Cardiac septum (tissue), 1 donor: ENCODE measurements around the gene CDH24. TPM values are rescaled to one million over a fixed set of nuclear protein-coding genes. Genes with fewer than 3 reads are reported as not detected.

ENCODE experiments used
- DNase-seq: peaks from one replicate; pipeline ENCODE4 v3.0.0-alpha.2; 2020; ENCODE audit warnings: low spot score
- intact Hi-C: fragments of 100-400 bp; cut with DNase I; formaldehyde crosslinking; loops from one replicate; pipeline ENCODE4 v1.14.0; 2022
- long read RNA-seq: library from polyadenylated mRNA; unstranded; transcript quantifications from one replicate; pipeline ENCODE4 v2.0.0, GENCODE V29; 2021
- total RNA-seq: library from RNA; stranded (reverse); fragmentation: NEBNext Ultra II Directional; extraction: Animal tissue kit (Norgen Biotek cat#: 25700); gene quantifications from one replicate; pipeline ENCODE4 v1.2.1, GENCODE V29; 2021
- donor health status: DM: no; HTN: no; CAD: no.

Gene CDH24, protein sequence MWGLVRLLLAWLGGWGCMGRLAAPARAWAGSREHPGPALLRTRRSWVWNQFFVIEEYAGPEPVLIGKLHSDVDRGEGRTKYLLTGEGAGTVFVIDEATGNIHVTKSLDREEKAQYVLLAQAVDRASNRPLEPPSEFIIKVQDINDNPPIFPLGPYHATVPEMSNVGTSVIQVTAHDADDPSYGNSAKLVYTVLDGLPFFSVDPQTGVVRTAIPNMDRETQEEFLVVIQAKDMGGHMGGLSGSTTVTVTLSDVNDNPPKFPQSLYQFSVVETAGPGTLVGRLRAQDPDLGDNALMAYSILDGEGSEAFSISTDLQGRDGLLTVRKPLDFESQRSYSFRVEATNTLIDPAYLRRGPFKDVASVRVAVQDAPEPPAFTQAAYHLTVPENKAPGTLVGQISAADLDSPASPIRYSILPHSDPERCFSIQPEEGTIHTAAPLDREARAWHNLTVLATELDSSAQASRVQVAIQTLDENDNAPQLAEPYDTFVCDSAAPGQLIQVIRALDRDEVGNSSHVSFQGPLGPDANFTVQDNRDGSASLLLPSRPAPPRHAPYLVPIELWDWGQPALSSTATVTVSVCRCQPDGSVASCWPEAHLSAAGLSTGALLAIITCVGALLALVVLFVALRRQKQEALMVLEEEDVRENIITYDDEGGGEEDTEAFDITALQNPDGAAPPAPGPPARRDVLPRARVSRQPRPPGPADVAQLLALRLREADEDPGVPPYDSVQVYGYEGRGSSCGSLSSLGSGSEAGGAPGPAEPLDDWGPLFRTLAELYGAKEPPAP
- total RNA-seq = 2.6 TPM
- long read RNA-seq, partial matches to known transcripts = 3 of 3 reads
- long read RNA-seq, other reads (novel, unspliced or antisense) = 0 of 3 reads

DNA sequence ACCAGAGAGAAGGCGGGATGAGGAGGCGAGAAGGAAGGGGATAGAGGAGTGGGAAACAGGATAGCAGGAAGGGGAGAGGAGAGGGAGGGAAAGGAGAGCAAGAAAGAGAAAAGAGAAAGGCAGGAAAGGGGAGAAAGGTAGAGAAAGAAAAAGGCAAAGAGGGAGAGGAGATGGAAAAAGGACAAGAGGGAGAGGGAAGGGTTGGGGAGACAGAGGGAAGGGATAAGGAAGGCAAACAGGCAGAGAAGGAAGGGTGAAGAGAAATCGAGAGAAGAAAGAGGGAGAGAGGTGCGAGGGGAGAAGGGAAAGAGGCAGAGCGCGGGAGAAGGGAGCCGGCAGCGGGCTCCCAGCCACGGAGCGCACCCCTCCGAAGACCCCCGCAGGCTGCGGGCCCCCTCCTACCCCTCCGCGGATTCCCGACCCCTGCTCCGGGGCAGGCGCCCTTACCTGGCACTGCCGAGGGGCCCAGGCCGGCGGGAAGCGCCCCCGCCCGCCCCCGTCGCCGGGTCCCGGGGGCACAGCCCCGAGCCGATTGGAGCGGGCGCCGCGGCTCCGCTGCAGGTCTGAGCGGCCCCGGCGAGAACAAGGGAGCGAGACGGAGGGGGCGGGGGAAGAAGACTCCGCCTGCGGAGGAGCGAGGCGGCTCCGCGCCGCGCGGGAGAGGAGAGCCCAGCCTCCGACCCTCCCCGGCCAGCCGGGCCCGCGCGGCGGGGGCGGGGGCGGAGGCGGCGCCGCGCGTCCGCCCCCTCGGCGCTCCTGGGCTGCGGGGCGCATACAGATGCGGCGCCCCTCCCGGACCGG, at the start of gene CDH24:
TSS of gene CDH24 (minus strand) at position 565 of the 801 bp plus-strand sequence. CDS start 1,787 bp downstream, outside the sequence.
- intact Hi-C loops = loop anchor here (5.0 kb wide), 1 partner anchor 50 kb away; no protein-coding TSS in a partner anchor
- DNase-seq = peak; percentile 83

DNA sequence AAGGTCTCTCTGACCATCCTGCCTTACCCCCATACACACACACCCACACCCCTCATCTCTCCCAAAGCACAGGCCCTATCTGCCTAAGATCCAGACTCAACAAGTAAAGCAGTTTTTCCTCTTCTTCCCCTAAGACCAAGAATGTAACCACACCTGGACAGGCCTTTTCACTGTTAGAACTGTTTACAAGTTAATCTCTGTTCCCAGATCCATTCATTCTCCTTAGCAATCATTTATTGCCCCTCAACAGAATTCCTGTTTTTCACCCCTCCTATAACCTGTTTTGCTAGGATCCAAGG, 49.4 kb upstream of the CDH24 start:
- no peak for DNase-seq
- intact Hi-C loops = no loop called here

DNA sequence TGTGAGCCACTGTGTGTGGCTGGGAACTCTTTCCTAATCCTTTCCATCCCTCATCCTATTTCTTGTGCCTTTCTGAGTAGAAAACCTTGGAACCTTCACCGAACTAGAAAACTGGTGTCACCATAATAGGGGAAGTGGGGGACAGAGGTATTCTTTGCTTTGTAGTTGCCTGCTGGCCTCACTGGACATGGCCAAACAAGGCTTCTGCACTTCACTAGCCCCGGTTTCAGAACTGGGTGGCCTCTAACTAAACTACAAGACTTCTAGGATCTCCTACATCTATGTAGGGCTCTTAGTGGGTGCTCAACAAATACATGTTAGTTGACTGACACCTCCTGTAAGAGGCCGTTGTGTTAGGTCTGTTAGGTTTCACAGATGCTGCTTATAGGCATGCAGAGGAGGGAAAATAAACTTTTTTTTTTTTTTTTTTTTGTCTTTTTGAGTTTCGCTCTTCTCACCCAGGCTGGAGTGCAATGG, 48.1 kb upstream of the CDH24 start:
- intact Hi-C loops = no loop called here
- no peak for DNase-seq

DNA sequence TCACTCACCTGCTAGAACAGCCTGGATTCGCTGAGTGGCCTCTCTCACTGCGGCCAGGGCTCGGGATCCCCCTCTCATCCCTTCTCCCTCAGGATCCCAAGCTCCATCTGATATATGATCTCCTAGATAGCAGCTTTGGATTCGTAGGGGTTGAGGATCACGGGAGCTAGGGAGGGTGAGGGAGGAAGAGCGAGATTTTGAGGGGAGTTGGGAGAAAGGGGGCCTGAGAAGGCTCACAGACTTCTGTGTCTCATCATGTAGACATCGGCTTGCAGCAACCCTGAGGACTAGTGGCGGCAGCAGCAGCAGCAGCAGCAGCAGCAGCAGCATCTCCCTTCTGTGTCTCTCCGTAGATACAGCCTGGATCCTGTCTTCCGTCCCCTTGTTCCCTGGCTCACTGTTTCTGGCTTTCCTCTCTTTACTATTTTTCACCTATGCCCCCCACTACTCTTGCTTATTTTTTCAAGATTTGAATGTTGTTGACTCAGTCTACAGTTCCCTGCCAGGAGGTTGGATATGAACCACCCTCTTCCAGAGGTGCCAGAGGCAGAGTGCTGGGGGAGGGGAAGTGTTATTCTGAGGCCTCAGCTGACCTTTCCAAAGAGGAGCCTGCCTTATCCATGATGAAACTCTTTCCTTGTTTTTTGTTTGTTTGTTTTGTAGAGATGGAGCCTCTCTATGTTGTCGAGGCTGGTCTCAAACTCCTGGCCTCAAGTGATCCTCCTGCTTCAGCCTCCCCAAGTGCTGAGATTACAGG, 47.4 kb upstream of the CDH24 start, which contains the start of gene CIROP:
TSS of gene CIROP (minus strand) at position 399 of the 757 bp plus-strand sequence. CDS start at position 330, 69 bp downstream.
- no peak for DNase-seq
- intact Hi-C loops = no loop called here

DNA sequence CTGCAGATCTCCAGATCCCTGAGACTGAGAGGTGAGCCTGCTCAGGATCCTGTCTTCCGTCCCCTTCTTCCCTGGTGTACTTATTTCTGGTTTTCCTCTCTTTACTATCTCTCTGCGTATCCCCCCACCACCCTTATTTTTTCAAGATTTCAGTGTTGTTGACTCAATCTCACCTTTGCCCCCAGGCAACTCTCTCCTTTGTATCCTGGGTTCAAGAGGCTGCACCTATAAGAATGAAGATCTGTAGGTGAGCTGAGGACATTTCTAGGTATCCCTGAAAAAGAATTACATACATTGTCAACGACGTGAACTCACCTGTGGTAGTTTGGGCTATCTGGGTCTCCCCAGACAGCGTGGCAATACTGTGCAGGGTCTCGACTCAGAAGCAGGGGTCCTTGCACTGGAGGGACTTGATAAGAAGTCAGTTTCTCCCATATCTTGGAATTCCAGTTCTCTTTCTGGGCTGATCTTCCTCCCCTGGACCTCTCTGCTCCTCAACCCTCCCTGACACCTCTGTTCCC, 46.8 kb upstream of the CDH24 start:
- DNase-seq = no peak
- intact Hi-C loops = no loop called here

DNA sequence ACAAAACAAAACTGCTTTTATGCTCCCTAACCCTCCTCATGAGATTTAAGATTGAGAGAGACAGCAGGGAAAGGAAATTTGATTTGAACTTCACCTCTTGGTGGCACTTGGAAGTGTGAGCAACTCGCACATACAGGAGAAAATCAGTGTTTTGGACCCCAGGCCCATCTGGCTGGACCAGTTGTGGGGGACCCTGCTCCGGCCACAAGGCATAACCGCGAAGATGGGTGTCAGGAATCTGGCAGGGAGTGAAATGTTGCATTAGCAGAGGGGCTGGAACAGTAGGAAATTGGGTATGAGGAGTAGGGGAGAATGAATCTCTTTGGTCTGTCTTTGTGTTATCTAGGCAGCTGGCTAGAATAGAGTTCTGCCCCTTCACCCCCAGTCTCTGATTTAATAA, 46.3 kb upstream of the CDH24 start:
- no peak for DNase-seq
- intact Hi-C loops = no loop called here

DNA sequence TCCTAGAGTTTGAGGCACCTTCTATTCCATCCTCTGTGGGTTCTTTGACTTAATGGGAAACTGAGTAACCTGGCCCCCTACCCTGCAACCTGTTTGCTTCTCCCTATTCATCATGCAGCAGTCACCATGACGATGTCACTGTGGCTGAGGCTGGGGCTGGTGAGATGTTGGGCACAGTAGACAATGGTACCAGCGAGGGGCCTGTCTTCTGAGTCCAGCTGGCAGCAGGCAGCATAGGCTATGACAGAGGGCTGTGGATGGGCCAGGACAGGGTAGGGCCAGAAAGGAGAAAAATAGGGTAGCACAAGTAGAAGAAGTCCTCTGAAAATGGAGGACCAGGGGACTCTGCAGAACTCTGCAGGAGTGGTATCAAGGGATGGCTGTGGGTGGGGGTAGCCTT, 45.5 kb upstream of the CDH24 start:
- intact Hi-C loops = no loop called here
- DNase-seq = no peak

DNA sequence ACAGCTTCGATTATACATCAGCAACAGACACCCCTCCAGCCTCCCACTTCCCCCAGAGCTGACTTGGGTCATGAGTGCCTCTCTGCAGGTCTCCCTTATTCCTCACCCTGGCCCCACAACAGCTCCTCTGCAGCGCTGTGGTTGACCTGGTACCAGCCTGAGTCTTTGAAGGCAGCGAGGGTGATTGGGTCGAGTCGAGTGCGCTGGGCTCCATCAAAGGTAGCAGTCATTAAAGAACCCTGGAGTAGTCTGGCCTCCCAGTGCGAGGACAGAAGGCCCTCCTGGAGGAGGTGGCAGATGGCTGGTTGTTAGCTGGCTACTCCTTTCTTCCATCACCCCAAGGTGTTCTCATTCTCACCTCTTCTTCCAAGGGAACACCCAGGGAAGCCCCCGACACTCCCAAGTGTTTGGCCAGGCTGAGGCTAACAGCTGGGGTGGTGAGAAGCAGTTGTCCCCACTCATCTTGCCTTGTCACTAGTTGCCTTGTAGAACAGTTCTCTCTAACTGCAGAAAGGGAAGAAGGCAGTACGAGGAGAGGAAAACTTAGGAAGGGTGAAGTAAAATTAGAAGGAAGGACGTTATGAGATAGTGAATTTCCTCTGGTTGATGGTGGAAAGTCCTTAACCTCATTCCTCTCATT, 44.8 kb upstream of the CDH24 start:
- intact Hi-C loops = no loop called here
- DNase-seq = no peak

DNA sequence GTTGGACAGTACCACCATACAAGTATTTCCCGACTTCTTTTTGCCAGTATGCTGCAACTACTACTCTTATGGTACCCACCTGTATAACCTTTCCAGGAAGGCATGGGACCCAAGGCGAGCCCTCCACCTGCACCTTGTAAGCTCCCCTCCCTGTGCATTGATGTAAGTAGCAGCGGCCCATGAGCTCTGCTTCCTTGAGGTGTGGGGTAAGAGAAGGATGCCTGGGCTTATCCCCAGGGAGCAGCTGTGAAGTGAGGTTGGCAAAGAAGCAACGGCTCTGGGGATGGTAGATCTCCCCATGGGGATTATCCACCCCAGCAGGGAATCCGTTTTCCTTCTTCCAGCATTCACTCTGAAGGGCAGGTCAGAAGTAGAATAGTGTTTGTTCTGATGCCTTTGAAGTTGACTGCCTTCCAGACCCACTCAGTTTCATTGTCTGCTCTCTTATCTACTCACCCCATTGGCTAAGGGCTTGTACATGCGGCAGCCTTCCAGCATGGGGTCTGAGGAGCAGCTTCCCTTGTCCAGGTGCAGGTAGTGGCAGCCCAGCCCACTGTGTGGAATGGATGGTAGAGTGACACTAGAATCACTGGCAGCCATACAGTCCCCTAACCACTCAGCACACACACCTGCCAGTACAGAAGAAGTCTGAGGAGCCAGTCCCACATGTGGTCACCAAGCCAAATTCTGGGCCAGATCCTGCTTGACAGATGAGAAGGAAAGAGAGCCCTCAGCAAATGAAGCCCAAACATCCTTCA, 44.1 kb upstream of the CDH24 start:
- intact Hi-C loops = no loop called here
- no peak for DNase-seq

DNA sequence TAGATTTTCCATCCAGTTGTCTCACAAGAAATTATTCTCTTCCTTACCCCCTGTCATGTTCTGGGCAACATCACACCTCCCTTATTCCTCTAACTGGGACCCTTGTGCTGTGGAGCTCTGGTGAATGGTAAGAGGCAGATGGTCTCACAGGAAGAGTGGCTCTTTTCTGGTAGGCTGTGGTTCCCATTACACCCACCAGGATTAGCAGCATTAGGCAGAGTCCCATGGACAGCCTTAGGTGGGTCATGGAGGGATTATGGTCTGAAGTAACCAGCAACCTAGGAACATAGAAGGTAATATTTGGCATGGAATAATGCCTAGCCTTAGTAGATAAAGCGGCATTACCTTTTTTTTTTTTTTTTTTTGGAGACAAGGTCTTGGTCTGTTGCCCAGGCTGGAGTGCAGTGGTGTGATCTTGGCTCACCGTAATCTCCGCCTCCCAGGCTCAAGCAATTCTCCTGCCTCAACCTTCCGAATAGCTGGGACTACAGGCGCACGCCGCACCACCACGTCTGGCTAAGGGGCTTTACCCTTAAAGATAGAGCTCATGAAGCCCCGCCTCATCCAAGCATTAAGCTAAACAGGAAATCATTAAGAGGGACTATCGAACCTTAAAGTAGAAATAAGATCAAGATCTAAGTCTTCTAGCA, 42.0 kb upstream of the CDH24 start:
- intact Hi-C loops = loop anchor here (10.0 kb wide), 2 partner anchors 205 to 455 kb away; partner anchors contain the start of genes BCL2L2, PPP1R3E, THTPA and ZFHX2
- DNase-seq = no peak

DNA sequence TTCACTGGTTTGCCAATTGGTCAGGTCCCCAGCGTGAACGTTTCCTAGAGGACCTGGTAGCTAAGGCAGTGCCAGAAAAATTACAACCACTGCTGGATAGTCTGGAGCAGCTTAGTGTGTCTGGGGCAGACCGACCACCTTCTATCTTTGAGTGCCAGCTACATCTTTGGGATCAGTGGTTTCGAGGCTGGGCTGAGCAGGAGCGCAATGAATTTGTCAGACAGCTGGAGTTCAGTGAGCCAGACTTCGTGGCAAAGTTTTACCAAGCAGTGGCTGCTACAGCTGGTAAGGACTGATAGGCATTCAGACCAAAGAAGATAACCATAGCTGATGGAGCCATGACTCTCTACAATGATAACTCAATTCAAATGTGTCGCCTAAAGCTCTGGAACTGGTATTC, 40.5 kb upstream of the CDH24 start:
- intact Hi-C loops = loop anchor here (10.0 kb wide), 2 partner anchors 207 to 457 kb away; partner anchors contain the start of genes BCL2L2, PPP1R3E, THTPA and ZFHX2
- no peak for DNase-seq

DNA sequence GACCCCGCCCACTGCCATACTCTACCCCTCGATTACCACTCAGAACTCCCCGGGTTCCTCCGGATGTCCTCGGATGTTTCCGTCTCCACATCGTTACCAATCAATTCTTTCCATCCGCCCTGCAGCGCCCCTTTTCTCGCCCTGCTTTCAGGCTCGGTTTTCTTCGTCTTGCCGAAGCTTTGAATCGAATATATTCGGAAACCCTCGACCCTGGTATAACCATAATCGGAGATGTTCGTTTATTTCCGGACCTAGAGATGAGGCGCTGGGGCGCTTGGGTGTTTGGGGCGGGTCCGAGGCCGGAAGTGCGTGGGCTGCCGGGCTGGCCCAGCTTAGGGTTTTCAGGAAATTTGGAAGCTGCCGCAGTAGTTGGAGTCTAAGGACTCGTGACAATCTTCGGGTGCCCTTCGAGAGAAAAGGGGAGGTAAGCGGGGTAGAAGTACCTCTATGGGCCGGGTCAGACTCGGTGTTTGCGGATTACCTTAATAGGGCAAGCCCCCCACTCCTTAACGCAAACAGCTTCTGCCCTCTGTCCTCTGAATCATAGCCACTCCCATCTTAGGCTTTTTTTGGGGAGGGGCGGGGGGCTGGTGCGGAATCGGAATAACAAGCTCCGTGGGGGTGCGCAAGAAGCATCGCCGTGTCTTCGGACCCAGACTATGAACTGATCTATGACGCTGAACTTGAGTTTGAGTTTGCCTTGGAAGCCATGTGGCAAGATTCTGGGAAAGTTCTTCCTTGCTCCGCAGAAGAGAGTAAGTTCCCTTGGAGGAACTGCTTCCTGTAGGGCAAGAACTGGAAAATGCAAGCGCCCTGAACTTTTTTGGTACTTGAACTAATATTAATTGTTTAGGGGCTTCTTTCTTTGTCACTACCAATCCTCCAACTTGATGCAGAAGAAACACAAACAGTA, 38.1 kb upstream of the CDH24 start, which contains the start of gene C14orf119:
TSS of gene C14orf119 (plus strand) at position 310 of the 913 bp plus-strand sequence. CDS start 2,154 bp downstream, outside the sequence.
- peak; percentile 100 for DNase-seq
- intact Hi-C loops = loop anchor here (10.0 kb wide), 2 partner anchors 209 to 459 kb away; partner anchors contain the start of genes BCL2L2, PPP1R3E, THTPA and ZFHX2

DNA sequence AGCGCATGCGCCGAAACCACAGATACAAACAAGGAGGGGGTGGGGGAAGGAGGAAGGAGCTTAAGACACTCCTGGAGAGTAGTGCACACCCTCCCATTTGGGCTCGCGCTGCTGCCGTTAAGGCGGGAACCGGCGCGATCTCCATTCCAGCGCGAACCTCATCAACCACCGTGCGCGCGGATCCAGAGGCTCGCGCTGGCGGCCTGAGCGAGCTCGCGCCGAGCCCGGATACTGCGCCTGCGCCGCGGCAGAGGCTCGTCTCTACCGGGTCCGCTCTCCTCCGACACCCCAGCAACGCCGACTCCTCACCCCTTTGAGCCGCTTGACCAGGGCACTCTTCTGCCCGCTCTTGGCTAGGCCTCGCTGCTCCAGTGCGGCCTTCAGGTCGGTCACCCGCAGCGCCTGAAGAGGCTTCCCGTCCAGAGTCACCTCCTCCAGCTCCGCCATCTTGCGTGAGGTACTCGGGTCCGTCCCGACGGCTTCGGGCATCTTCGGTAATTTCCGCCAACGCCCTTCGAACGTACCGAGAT, 37.4 kb upstream of the CDH24 start, which contains the start of gene ACIN1:
TSS of gene ACIN1 (minus strand) at position 471 of the 530 bp plus-strand sequence. CDS start at position 447, 24 bp downstream.
- intact Hi-C loops = loop anchor here (10.0 kb wide), 2 partner anchors 210 to 460 kb away; partner anchors contain the start of genes BCL2L2, PPP1R3E, THTPA and ZFHX2

DNA sequence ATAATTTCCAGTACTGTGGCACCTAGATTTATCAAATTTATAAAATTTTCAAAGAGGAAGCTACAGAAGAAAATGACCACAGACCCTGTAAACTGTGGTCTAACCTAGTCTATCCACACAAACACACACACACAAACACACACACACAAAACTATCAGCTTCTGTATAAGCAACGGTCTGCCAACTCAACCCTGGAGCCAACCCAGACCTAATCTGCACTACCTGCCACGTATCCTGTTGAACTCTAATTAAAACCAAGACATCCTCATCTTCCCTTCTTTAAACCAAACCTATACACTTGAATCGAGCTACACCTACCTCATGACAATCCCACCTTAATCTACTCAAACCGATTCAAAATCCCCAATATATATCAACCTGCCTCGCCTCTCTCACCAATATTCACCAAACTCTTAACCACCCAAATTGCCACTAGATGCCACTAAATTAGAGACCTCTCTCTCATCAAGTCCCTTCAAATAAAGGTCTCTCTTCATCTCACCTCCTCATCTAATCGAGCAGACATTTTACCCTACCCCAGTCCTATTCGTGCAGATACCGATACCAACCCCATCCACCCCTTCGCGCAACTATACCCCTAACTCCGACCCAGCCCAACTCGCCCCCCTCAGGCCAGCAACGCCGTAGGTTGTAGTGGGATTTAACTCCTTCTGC, 36.8 kb upstream of the CDH24 start:
- DNase-seq = no peak
- intact Hi-C loops = loop anchor here (10.0 kb wide), 2 partner anchors 211 to 461 kb away; partner anchors contain the start of genes BCL2L2, PPP1R3E, THTPA and ZFHX2

More for the DNA sequence above, 37.4 kb upstream of the CDH24 start, which contains the start of gene ACIN1:
- no peak for DNase-seq
